Breast epithelium (tissue), 3 donors: ENCODE results near the gene ALK.

Experiments used
- CTCF ChIP-seq, 3 donors: fragments of 450-650 bp; IDR thresholded peaks; one replicate each; pipeline ENCODE4 v1.5.1; 2016 to 2017; ENCODE audit warnings: antibody characterized with exemption in 3 of 3, mild to moderate bottlenecking in 3 of 3, moderate library complexity in 3 of 3
- POLR2A ChIP-seq: fragments of 450-650 bp; IDR thresholded peaks from one replicate; pipeline ENCODE4 v1.6.1; 2016; ENCODE audit warnings: antibody characterized with exemption, mild to moderate bottlenecking, moderate library complexity
- POLR2AphosphoS5 ChIP-seq, 3 donors: sonication (generic); formaldehyde crosslinking; IDR thresholded peaks; one replicate each; pipeline ENCODE4 v1.6.1; 2017; ENCODE audit warnings: antibody characterized with exemption in 3 of 3

DNA sequence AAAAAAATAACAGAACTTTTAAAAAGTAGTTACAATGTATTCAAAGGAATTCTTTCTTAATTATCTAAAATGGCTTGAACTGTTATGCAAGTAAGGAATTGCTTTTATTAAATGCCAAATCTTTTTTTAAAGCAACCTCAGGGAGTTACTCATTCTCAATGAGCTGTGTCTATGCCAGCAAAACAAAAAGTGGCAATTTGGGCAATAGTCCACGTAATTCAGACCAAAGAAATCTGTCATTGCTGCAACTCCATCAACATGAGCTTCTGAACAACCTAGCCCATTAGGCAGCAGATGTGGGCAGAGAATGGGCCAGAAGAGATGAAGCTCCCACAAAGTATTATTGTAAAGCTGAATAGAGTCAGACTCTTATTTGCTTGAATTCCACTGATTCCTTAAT lies 118.4 kb downstream of the ALK start:
- no peak for TF ChIP-seq CTCF (IDR thresholded peaks at IDR 0.05)
- no peak for TF ChIP-seq POLR2A
- no peak for TF ChIP-seq POLR2AphosphoS5 (IDR thresholded peaks at IDR 0.05)
